HG02870 (cell line): ENCODE measurements around the gene THRB.

ENCODE experiments used
- ATAC-seq: cut with Tn5 transposase; IDR thresholded peaks from one replicate; pipeline ENCODE4 v1.9.1; 2021; ENCODE audit warnings: mild to moderate bottlenecking, moderate library complexity; ENCODE audit not compliant: unreplicated experiment

THRB gene

GRCh38 chr3:24494618-24495325, at the start of gene THRB:
TSS of gene THRB (minus strand) at chr3:24494850.
- ATAC-seq: no peak

GRCh38 chr3:24541935-24542334, 47.3 kb upstream of the THRB start:
- ATAC-seq: no peak

- no peak for ATAC-seq
Measured at GRCh38 chr3:24540821-24541220, 46.2 kb upstream of the THRB start.

- ATAC-seq: no peak
Measured at GRCh38 chr3:24539699-24540098, 45.0 kb upstream of the THRB start.

GRCh38 chr3:24538891-24539290, 44.2 kb upstream of the THRB start:
- no peak for ATAC-seq

GRCh38 chr3:24533561-24534193, 39.0 kb upstream of the THRB start:
- ATAC-seq: no peak

- no peak for ATAC-seq
Measured at GRCh38 chr3:24530471-24530870, 35.8 kb upstream of the THRB start.

- ATAC-seq: no peak
Measured at GRCh38 chr3:24529210-24529609, 34.6 kb upstream of the THRB start.

GRCh38 chr3:24526640-24527212, 32.1 kb upstream of the THRB start:
- ATAC-seq: no peak

GRCh38 chr3:24525557-24525956, 30.9 kb upstream of the THRB start:
- ATAC-seq: no peak

GRCh38 chr3:24525022-24525421, 30.4 kb upstream of the THRB start:
- ATAC-seq: no peak

GRCh38 chr3:24523988-24524727, 29.5 kb upstream of the THRB start:
- no peak for ATAC-seq

- ATAC-seq: no peak
Measured at GRCh38 chr3:24523215-24523614, 28.6 kb upstream of the THRB start.

- no peak for ATAC-seq
Measured at GRCh38 chr3:24522146-24522579, 27.5 kb upstream of the THRB start.

GRCh38 chr3:24521420-24522145, 26.9 kb upstream of the THRB start:
- no peak for ATAC-seq

- no peak for ATAC-seq
Measured at GRCh38 chr3:24520976-24521419, 26.3 kb upstream of the THRB start.

GRCh38 chr3:24520101-24520495, 25.4 kb upstream of the THRB start:
- no peak for ATAC-seq

GRCh38 chr3:24519368-24520100, 24.9 kb upstream of the THRB start:
- ATAC-seq: no peak

GRCh38 chr3:24518990-24519367, 24.3 kb upstream of the THRB start:
- no peak for ATAC-seq

GRCh38 chr3:24514119-24514518, 19.5 kb upstream of the THRB start:
- no peak for ATAC-seq
